ENCODE measurements around the gene DECR2. TPM values are rescaled to one million over a fixed set of nuclear protein-coding genes. Genes with fewer than 3 reads are reported as not detected.
"Not testable (repeated sequence)": the region's sequence is repeated elsewhere in the genome, so short reads cannot be mapped to it uniquely, and the experiment has no call there.

The DECR2 gene
- total RNA-seq, 1 donor from 2014 or later: 15.1 TPM

DNA sequence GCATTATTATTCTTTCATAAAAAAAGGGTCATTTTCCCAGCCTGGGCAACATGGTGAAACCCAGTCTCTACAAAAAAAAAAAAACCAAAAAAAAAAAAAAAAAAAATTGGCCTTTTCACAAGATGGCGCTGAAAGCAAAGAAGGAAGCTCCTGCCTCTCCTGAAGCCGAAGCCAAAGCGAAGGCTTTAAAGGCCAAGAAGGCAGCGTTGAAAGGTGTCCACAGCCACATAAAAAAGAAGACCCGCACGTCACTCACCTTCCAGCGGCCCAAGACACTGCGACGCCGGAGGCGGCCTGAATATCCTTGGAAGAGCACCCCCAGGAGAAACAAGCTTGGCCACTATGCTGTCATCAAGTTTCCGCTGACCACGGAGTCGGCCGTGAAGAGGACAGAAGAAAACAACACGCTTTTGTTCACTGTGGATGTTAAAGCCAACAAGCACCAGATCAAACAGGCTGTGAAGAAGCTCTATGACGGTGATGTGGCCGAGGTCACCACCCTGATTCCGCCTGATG, 15.0 kb upstream of the DECR2 start:
- TF ChIP-seq CTCF (IDR thresholded peaks at IDR 0.05; ENCODE audit: insufficient read depth, low read length, poor library complexity, severe bottlenecking): peak; percentile 8
- Histone ChIP-seq H3K4me3 (ENCODE audit: low read depth, low read length) (no peak overlapping the region), H3K36me3 (ENCODE audit: control insufficient read depth, insufficient read depth, low read length) (no peaks in the 10 kb centered on the region), H3K27me3 (ENCODE audit: control insufficient read depth, insufficient read depth, low read length) (no peaks in the 10 kb centered on the region)
- DNase-seq (ENCODE audit: low read depth): no peak

- H3K27me3 ChIP-seq (ENCODE audit: control insufficient read depth, insufficient read depth, low read length); DNase-seq (ENCODE audit: low read depth); H3K36me3 ChIP-seq (ENCODE audit: control insufficient read depth, insufficient read depth, low read length); H3K4me3 ChIP-seq (ENCODE audit: low read depth, low read length): not testable (repeated sequence)
Measured at GRCh38 chr16:387761-388666, 13.7 kb upstream of the DECR2 start.

GRCh38 chr16:389352-389751, 12.3 kb upstream of the DECR2 start:
- Histone ChIP-seq H3K36me3 (ENCODE audit: control insufficient read depth, insufficient read depth, low read length) (no peaks in the 10 kb centered on the region), H3K4me3 (ENCODE audit: low read depth, low read length) (no peak overlapping the region), H3K27me3 (ENCODE audit: control insufficient read depth, insufficient read depth, low read length) (no peaks in the 10 kb centered on the region)
- no peak for TF ChIP-seq CTCF (IDR thresholded peaks at IDR 0.05; ENCODE audit: insufficient read depth, low read length, poor library complexity, severe bottlenecking)
- DNase-seq (ENCODE audit: low read depth): no peak

- TF ChIP-seq CTCF (IDR thresholded peaks at IDR 0.05; ENCODE audit: insufficient read depth, low read length, poor library complexity, severe bottlenecking): peak; percentile 92
- Histone ChIP-seq H3K36me3 (ENCODE audit: control insufficient read depth, insufficient read depth, low read length) (no peaks in the 10 kb centered on the region), H3K27me3 (ENCODE audit: control insufficient read depth, insufficient read depth, low read length) (no peaks in the 10 kb centered on the region), H3K4me3 (ENCODE audit: low read depth, low read length) (no peak overlapping the region)
- peak; percentile 52 for DNase-seq (ENCODE audit: low read depth)
Measured at GRCh38 chr16:391885-392335, 9.8 kb upstream of the DECR2 start.

DNA sequence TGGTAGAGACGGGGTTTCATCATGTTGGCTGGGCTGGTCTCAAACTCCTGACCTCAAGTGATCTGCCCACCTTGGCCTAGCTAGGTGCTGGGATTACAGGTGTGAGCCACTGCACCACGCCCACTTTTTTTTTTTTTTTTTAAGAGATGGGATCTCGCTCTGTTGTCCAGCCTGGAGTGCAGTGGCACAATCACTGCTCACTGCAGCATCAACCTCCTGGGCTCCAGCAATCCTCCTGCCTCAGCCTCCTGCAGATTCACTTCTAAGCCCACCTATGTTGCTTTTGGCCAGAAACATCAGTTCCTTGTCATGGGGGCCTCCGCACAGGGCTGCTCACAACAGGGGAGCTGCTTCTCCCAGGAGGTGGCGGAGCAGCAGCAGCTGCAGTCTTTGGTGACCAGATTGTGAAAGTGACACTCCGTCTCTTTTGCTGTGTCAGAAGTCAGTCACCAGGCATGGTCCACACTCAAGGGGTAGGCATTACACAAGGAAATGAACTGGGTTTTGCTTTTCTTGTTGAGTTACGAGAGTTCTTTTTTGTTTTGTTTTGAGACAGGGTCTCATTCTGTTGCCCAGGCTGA, 9.1 kb upstream of the DECR2 start:
- H3K4me3 ChIP-seq (ENCODE audit: low read depth, low read length): no peak overlapping the region
- no peak for DNase-seq (ENCODE audit: low read depth)
- no peak for TF ChIP-seq CTCF (IDR thresholded peaks at IDR 0.05; ENCODE audit: insufficient read depth, low read length, poor library complexity, severe bottlenecking)

DNA sequence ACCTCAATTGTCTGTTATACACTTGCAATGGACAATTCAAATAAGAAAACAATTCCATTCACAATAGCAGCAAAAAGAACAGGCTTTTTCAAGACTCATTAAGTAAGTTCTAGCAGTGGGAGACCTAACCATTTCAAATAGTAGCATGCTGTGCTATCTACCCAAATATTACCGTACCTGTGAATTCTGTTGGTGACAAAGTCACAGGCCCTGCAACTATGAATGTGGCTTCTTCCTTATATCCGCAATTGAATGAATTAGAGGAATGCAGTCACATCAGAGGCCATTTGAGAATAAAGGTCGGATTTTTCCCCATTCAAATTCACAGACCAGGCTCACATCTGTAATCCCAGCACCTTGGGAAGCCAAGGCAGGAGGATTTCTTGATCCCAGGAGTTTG, 5.5 kb upstream of the DECR2 start:
- Histone ChIP-seq H3K27me3 (ENCODE audit: control insufficient read depth, insufficient read depth, low read length) (no peaks in the 10 kb centered on the region), H3K36me3 (ENCODE audit: control insufficient read depth, insufficient read depth, low read length) (no peaks in the 10 kb centered on the region), H3K4me3 (ENCODE audit: low read depth, low read length) (no peak overlapping the region)
- TF ChIP-seq CTCF (IDR thresholded peaks at IDR 0.05; ENCODE audit: insufficient read depth, low read length, poor library complexity, severe bottlenecking): no peak
- no peak for DNase-seq (ENCODE audit: low read depth)

More for the DNA sequence above, 9.1 kb upstream of the DECR2 start:
- no peaks in the 10 kb centered on the region for H3K27me3 ChIP-seq (ENCODE audit: control insufficient read depth, insufficient read depth, low read length)
- no peaks in the 10 kb centered on the region for H3K36me3 ChIP-seq (ENCODE audit: control insufficient read depth, insufficient read depth, low read length)

All from kidney epithelial cell (primary cell).